SK-N-SH treated with all-trans-retinoic acid at 6 μM for 48 hours (cell line): ENCODE data around the gene DNAJC30.

Experiments used
- ZFP3 ChIP-seq: fragments of 250-450 bp; sonication (Bioruptor Pico); IDR thresholded peaks from 2 replicates; pipeline ENCODE4 v1.5.0; 2020; ENCODE audit warnings: mild to moderate bottlenecking, moderate library complexity
- TF ChIP-seq, protein P1 (sequence below): fragments of 250-450 bp; sonication (Bioruptor Pico); IDR thresholded peaks from 2 replicates; pipeline ENCODE4 v1.8.0; 2020; ENCODE audit warnings: mild to moderate bottlenecking, moderate library complexity, borderline replicate concordance

DNA sequence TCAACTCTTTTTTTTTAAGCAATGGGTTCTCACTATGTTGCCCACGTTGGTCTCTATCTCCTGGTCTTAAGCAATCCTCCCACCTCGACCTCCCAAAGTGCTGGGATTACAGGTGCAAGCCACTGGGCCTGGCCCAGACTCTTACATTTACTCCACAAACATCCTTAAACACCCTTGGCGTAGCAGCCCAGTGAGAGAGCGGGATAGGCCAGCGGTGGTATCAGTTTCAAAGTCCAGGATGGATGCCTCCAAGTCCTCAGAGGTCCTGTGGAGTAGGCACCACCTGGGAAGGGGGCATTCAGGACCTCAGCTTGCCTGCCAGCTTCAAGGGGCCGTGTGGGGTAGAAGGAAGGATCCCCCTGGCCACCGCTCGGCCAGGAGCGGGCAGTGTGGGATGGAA, 33.7 kb downstream of the DNAJC30 start:
- TF ChIP-seq ZFP3 (CRISPR knock-in tag), result no peak
- TF ChIP-seq, protein P1, sequence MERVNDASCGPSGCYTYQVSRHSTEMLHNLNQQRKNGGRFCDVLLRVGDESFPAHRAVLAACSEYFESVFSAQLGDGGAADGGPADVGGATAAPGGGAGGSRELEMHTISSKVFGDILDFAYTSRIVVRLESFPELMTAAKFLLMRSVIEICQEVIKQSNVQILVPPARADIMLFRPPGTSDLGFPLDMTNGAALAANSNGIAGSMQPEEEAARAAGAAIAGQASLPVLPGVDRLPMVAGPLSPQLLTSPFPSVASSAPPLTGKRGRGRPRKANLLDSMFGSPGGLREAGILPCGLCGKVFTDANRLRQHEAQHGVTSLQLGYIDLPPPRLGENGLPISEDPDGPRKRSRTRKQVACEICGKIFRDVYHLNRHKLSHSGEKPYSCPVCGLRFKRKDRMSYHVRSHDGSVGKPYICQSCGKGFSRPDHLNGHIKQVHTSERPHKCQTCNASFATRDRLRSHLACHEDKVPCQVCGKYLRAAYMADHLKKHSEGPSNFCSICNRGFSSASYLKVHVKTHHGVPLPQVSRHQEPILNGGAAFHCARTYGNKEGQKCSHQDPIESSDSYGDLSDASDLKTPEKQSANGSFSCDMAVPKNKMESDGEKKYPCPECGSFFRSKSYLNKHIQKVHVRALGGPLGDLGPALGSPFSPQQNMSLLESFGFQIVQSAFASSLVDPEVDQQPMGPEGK, result no peak
